ENCODE data around the gene KDM2B. TPM values are rescaled to one million over a fixed set of nuclear protein-coding genes. Genes with fewer than 3 reads are reported as not detected.
A peak's percentile ranks its signal among the peaks of the same experiment; 100 is the strongest.

Gene KDM2B
- total and polyA plus RNA-seq, 11 donors: 7.3 to 24.7 (median 10.3) TPM

GRCh38 chr12:121543786-121544185 lies 37.0 kb downstream of the KDM2B start:
- Histone ChIP-seq H3K27me3 (no peaks in the 10 kb centered on the region), H3K4me3 (no peak overlapping the region), H3K27ac (no peak overlapping the region), H3K4me1 (peaks cover 0 to 15% (median 0%) of the 10 kb centered on the region in 12 donors), H3K36me3 (peaks cover 0 to 24% (median 6%) of the 10 kb centered on the region in 9 donors), H3K9me3 (no peaks in the 10 kb centered on the region)
- ATAC-seq (no peak), DNase-seq (no peak)
- TF ChIP-seq CTCF (IDR thresholded peaks at IDR 0.05) (no peak), POLR2A (IDR thresholded peaks at IDR 0.05) (no peak)
- intact Hi-C loops (cut with DNase I): loop anchor here in 1 of 10 donors (5.0 kb wide), 1 partner anchor 36 kb away; no protein-coding TSS in a partner anchor
- 92 to 95% (median 94%) methylated on average over 8 of the region's 8 CpGs for WGBS, 4 donors

GRCh38 chr12:121539908-121540307 lies 40.9 kb downstream of the KDM2B start:
- Histone ChIP-seq H3K4me3 (no peak overlapping the region), H3K27ac (no peak overlapping the region), H3K36me3 (peaks cover 0 to 4% (median 0%) of the 10 kb centered on the region in 9 donors), H3K9me3 (no peaks in the 10 kb centered on the region), H3K4me1 (peaks cover 0 to 43% (median 25%) of the 10 kb centered on the region in 12 donors), H3K27me3 (no peaks in the 10 kb centered on the region)
- DNase-seq (no peak), ATAC-seq (no peak)
- intact Hi-C loops (cut with DNase I): loop anchor here in 4 of 10 donors (5.0 kb wide), 4 partner anchors 33 to 87 kb away; partner anchors contain the start of genes KDM2B (in 1 of the 4) and ORAI1 (in 1 of the 4)
- no peak for TF ChIP-seq POLR2A (IDR thresholded peaks at IDR 0.05)
- TF ChIP-seq CTCF (IDR thresholded peaks at IDR 0.05): no peak
- WGBS, 4 donors: 94 to 97% (median 96%) methylated on average over 6 of the region's 6 CpGs

- Histone ChIP-seq H3K36me3 (peaks cover 0 to 4% (median 0%) of the 10 kb centered on the region in 9 donors), H3K27ac (peak overlapping the region in 5 of 12 donors; percentile 94 to 98 (median 96)), H3K4me1 (peaks cover 0 to 50% (median 34%) of the 10 kb centered on the region in 12 donors), H3K4me3 (peak overlapping the region in 4 of 12 donors; percentile 70 to 92 (median 84)), H3K9me3 (no peaks in the 10 kb centered on the region), H3K27me3 (no peaks in the 10 kb centered on the region)
- intact Hi-C loops (cut with DNase I): loop anchor here in 3 of 10 donors (5.0 kb wide), 3 partner anchors 39 to 89 kb away; partner anchors contain the start of genes KDM2B (in 1 of the 3) and ORAI1 (in 1 of the 3)
- WGBS, 4 donors: 50 to 56% (median 54%) methylated on average over 5 of the region's 5 CpGs
- DNase-seq (peak in 1 of 5 donors; percentile 48), ATAC-seq (no peak)
- TF ChIP-seq POLR2A (IDR thresholded peaks at IDR 0.05) (no peak), CTCF (IDR thresholded peaks at IDR 0.05) (no peak)
These were observed 42.1 kb downstream of the KDM2B start for GRCh38 chr12:121538699-121539061.

- Histone ChIP-seq H3K27ac (peak overlapping the region; percentile 93 to 98 (median 96)), H3K4me3 (peak overlapping the region; percentile 35 to 92 (median 78)), H3K36me3 (peaks cover 0 to 10% (median 0%) of the 10 kb centered on the region in 9 donors), H3K27me3 (no peaks in the 10 kb centered on the region), H3K9me3 (no peaks in the 10 kb centered on the region), H3K4me1 (peaks cover 0 to 57% (median 40%) of the 10 kb centered on the region in 12 donors)
- 3 to 7% (median 4%) methylated on average over 37 to 83 of the region's 83 CpGs for WGBS, 4 donors
- ATAC-seq: peak in 2 of 4 donors; percentile 14 to 15
- intact Hi-C loops (cut with DNase I): loop anchor here in 4 of 10 donors (1.0 to 5.0 kb wide), 5 partner anchors 37 to 89 kb away; partner anchors contain the start of genes KDM2B (in 1 of the 4) and ORAI1 (in 1 of the 4)
- peak in 3 of 5 donors; percentile 28 to 70 (median 48) for DNase-seq
- TF ChIP-seq CTCF (IDR thresholded peaks at IDR 0.05) (no peak), POLR2A (IDR thresholded peaks at IDR 0.05) (no peak)
These were observed 42.8 kb downstream of the KDM2B start for GRCh38 chr12:121537814-121538698.
